ENCODE data around the gene BTBD9.

The BTBD9 gene

GRCh38 chr6:38236631-38237030, 403.1 kb downstream of the BTBD9 start:
- DNase-seq (ENCODE audit: low spot score), result no peak

GRCh38 chr6:38234934-38235682, 404.6 kb downstream of the BTBD9 start:
- no peak for DNase-seq (ENCODE audit: low spot score)

GRCh38 chr6:38234141-38234540, 405.6 kb downstream of the BTBD9 start:
- DNase-seq (ENCODE audit: low spot score), result no peak

- DNase-seq (ENCODE audit: low spot score), result no peak
Observed at GRCh38 chr6:38233161-38233791, 406.5 kb downstream of the BTBD9 start.

GRCh38 chr6:38225766-38226165, 414.0 kb downstream of the BTBD9 start:
- no peak for DNase-seq (ENCODE audit: low spot score)

GRCh38 chr6:38221251-38221650, 418.5 kb downstream of the BTBD9 start:
- no peak for DNase-seq (ENCODE audit: low spot score)

GRCh38 chr6:38220069-38220723, 419.5 kb downstream of the BTBD9 start:
- DNase-seq (ENCODE audit: low spot score), result no peak

GRCh38 chr6:38218235-38218634, 421.5 kb downstream of the BTBD9 start:
- no peak for DNase-seq (ENCODE audit: low spot score)

GRCh38 chr6:38216451-38216850, 423.3 kb downstream of the BTBD9 start:
- no peak for DNase-seq (ENCODE audit: low spot score)

- DNase-seq (ENCODE audit: low spot score), result no peak
Observed at GRCh38 chr6:38215651-38216311, 423.9 kb downstream of the BTBD9 start.

- no peak for DNase-seq (ENCODE audit: low spot score)
Observed at GRCh38 chr6:38215225-38215624, 424.5 kb downstream of the BTBD9 start.

GRCh38 chr6:38214159-38214558, 425.6 kb downstream of the BTBD9 start:
- no peak for DNase-seq (ENCODE audit: low spot score)

GRCh38 chr6:38213251-38213658, 426.5 kb downstream of the BTBD9 start:
- no peak for DNase-seq (ENCODE audit: low spot score)

GRCh38 chr6:38212579-38212978, 427.1 kb downstream of the BTBD9 start:
- no peak for DNase-seq (ENCODE audit: low spot score)

- no peak for DNase-seq (ENCODE audit: low spot score)
Observed at GRCh38 chr6:38212116-38212515, 427.6 kb downstream of the BTBD9 start.

- no peak for DNase-seq (ENCODE audit: low spot score)
Observed at GRCh38 chr6:38209371-38210260, 430.1 kb downstream of the BTBD9 start.

GRCh38 chr6:38208028-38208427, 431.7 kb downstream of the BTBD9 start:
- DNase-seq (ENCODE audit: low spot score), result no peak

GRCh38 chr6:38207375-38207774, 432.4 kb downstream of the BTBD9 start:
- DNase-seq (ENCODE audit: low spot score), result no peak

GRCh38 chr6:38198219-38198618, 441.5 kb downstream of the BTBD9 start:
- no peak for DNase-seq (ENCODE audit: low spot score)

- no peak for DNase-seq (ENCODE audit: low spot score)
Observed at GRCh38 chr6:38195113-38195635, 444.6 kb downstream of the BTBD9 start.

GRCh38 chr6:38194589-38194988, 445.1 kb downstream of the BTBD9 start:
- no peak for DNase-seq (ENCODE audit: low spot score)

- no peak for DNase-seq (ENCODE audit: low spot score)
Observed at GRCh38 chr6:38194282-38194572, 445.5 kb downstream of the BTBD9 start.

Measured in iPS-NIHi11 (cell line).